GM18502 (cell line): ENCODE measurements around the gene LRP1B.
"Not testable (repeated sequence)": the region's sequence is repeated elsewhere in the genome, so short reads cannot be mapped to it uniquely, and the experiment has no call there.

Source experiments
- ATAC-seq: cut with Tn5 transposase; IDR thresholded peaks from one replicate; pipeline ENCODE4 v1.9.1; 2021; ENCODE audit warnings: mild to moderate bottlenecking; ENCODE audit not compliant: unreplicated experiment, poor library complexity

Gene LRP1B

DNA sequence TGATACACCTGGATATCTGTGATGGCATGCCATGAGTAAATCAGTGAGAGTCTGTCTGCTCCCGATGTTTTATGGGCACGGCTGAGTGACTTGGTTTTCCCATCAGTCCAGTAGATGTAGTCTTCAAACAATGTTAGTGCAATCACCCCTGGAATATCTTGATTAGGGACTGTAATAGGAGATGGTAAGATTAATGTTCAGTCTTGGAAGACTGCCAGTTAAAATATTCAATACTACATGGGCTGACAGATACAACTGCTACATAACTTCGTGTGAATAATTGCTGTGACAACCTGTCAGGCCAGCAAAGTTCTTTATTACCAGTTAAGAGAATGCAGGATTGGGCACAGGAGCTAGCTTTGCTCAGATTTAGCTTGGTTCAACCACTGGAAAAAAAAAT lies 1673.3 kb downstream of the LRP1B start:
- no peak for ATAC-seq

DNA sequence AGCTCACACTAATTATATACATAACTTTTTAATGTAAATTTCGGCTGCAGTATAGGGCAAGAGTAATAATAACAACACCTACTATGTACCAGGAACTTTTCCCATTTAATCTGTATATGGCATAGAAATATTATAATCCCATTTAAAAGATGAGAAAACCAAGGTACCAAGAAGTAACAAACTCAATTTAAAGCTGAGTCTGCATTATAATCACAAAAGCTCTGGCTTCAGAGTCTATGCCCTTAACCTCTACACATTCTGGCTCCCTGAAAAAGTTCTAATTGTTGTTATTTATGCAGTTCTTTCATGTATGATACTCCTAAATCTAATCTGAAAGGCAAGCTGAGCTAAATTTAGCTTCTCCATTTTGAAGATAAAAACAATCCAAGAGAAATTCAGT lies 1675.5 kb downstream of the LRP1B start:
- no peak for ATAC-seq

DNA sequence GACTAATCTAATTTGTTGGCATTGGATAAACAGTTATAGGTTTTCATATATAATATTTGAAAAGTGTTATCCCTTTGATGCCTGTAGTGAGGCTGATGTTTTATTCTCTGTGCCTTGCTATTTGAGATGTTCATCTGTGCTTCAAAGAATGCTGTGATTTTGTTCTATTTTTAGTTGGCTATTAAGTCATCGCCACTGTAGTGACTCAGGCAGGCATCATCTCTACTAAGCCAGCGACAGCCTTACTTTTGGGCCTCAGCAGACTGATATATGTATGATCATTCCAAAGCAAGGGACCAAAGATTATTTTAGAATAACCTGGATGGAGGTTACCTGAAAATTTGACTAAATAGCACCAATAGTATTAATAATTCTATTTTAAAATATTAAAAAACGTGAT lies 1676.1 kb downstream of the LRP1B start:
- no peak for ATAC-seq

DNA sequence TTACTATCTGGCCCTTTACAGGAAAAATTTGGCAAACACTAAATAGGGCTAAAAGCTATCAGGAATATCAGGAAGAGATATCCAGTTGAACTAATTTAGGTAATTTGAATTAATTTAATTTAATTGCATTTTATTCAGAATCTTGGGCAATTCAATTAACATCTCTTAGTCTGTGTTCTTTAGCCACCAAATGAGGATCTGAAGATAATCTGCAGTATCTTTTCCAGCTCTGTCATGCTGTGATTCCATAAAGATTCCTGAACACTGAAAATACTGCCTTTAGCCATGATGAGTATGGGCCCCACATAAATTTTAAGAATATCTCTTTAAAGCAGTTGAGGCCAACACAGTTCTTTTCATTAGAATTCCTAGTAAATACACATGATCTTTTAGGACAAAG lies 1679.5 kb downstream of the LRP1B start:
- no peak for ATAC-seq

DNA sequence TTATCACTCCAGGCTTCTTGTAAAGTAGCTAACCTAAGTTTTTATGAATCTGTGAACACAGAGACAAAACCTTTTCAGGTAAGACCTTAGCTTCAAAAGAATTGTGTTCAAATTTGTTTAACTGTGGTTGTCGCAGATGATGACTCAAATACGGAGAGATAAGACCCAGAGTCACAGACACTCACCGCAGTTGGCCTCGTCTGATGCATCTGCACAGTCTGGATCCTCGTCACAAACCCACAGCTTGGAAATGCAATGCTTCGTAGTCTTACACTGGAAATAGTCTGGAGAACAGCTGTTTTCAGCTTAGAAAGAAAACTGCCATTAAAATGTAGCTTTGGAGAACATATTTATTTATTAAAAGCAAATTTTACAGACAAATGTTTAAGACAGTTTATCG lies 1688.5 kb downstream of the LRP1B start:
- no peak for ATAC-seq

DNA sequence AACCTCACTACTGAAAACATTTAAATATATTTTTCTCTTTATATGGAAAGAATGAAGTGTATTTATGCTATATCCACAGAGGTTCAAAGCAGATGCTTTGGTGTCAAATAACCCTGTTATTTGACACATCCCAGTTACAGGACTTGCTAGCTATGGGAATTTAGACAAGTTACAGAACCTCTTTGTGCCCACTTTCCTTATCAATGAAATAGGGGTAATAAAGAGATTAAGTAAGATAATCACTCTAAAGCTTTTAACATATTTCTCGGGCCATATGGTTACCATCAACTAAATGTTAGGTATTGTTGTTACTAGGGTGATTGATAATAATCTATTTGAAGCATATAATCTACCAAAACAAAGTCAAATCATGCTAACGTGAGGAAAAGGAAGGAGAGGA lies 1690.0 kb downstream of the LRP1B start:
- no peak for ATAC-seq

- no peak for ATAC-seq
Observed at GRCh38 chr2:140436936-140437335, 1693.9 kb downstream of the LRP1B start.

DNA sequence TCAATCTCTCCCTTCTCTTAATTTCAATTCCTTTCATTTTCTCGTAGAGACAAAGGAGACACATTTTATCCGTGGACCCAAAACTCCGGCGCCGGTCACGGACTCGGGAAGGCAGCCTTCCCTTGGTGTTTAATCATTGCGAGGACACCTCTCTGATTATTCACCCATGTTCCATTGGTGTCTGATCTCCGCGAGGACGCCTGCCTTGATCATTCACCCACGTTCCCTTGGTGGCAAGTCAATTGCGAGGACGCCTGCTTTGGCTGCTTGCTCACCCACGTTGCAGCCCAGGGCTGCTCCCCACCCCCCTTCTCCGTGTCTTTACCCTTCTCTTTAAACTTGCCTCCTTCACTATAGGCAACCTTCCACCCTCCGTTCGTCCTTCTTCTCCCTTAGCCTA lies 1703.8 kb downstream of the LRP1B start:
- not testable (repeated sequence) for ATAC-seq

GRCh38 chr2:140424471-140424870 lies 1706.3 kb downstream of the LRP1B start:
- ATAC-seq: no peak

DNA sequence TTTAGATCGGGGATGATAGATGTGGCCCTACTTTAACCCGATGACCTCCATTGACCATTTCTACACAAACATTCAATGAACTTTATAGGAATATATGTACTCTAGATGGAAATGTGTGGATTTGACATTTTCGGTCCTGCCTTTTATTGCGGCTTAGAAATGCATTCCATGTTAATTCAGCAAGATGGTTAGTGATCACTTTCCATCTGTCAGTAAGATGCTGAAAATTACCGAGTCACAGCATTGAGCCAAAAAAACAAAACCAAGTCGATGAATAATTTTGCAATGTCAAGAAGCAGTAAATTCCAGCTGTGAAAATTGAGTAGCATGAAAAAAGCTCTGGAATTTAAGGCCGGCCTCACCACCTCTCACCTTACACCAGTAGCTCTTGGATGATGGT lies 1708.1 kb downstream of the LRP1B start:
- no peak for ATAC-seq

GRCh38 chr2:140417504-140417903 lies 1713.3 kb downstream of the LRP1B start:
- ATAC-seq: no peak

DNA sequence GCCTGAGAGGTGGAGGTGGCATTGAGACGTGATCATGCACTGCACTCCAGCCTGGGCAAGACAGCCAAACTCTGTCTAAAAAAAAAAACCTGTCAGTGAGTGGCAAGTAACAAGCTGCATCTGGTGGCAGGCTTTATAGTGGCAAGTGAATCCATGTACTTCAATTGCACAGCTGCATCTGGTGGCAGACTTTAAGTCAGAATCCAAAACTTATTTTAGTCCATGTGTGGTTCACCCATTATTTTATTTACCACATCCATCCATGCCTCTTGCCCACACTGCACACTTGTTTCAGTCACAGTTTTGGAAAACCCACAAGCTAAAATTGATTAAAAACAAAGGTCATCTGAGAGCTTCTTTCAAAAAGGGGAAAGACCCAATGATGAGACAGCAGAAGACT lies 1714.2 kb downstream of the LRP1B start:
- ATAC-seq: no peak

- not testable (repeated sequence) for ATAC-seq
Observed at GRCh38 chr2:140415035-140415434, 1715.8 kb downstream of the LRP1B start.

DNA sequence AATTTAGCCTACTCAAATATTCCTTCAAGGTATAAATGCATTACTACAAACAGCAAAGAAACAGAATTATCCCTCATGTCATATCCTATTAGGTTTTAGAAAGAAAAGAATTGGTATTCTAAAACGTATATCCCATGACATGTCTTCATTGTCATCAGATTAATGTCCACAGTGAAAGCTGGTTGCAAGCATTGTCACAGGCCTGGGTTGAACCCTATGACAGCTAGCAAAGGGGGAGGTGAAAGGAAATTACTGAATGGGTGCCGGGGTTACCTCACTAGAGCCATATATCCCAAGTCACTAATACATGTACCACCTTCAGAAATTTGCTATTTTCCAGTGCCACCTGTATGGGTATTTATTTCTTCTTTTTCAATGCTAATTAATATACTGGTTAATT lies 1720.1 kb downstream of the LRP1B start:
- ATAC-seq: no peak

DNA sequence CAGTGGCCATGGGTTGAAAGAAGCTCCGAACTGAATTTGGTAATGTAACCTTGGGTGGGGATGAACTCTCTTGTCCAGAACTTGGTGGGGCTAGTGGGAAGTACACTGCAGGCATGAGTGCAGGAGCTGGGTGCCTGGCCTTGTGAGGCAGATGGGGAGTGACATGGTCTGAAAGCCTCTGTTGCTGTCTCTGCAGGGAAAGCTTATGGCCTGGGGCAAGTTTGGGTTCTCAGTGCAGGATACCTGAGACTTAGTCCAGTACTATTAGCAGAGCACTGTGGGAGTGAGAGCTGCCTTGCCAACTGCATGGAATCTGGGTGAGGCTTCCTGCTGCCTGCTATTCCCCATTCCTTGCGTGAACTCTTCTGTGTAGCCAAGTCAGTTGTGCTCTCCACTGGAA lies 1729.8 kb downstream of the LRP1B start:
- no peak for ATAC-seq

DNA sequence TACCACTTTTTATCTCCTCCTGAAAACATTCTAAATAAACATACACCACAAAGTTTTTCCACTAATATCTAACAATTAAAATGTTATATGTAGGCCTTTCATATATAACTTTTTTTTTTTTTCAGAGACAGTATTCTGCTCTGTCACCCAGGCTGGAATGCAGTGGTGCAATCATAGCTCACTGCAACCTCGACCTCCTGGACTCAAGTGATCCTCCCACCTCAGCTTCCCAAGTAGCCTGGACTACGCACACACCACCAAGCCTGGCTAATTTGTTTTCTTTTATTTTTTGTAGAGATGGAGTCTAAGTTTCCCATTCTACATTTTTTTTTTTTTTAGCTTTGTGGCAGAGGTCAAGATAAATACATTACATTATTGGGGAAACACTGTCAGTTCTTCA lies 1738.0 kb downstream of the LRP1B start:
- no peak for ATAC-seq

DNA sequence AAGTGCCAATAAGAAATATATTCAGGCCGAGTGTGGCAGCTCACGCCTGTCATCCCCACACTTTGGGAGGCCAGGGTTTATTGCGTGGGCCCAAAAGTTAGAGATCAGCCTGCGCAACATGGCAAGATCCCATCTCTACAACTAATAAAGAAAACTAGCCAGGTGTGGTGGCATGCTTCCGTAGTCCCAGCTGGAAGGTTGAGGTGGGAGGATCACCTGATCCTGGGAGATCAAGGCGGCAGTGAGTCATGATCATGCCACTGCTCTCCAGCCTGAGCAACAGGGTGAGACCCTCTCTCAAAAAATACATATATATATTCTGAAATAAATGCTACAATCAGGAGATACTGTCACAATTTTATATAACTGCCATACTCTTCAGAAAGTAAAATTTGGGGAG lies 1745.9 kb downstream of the LRP1B start:
- ATAC-seq: no peak

GRCh38 chr2:140383781-140384180 lies 1747.0 kb downstream of the LRP1B start:
- no peak for ATAC-seq

GRCh38 chr2:140376686-140377085 lies 1754.1 kb downstream of the LRP1B start:
- ATAC-seq: no peak

DNA sequence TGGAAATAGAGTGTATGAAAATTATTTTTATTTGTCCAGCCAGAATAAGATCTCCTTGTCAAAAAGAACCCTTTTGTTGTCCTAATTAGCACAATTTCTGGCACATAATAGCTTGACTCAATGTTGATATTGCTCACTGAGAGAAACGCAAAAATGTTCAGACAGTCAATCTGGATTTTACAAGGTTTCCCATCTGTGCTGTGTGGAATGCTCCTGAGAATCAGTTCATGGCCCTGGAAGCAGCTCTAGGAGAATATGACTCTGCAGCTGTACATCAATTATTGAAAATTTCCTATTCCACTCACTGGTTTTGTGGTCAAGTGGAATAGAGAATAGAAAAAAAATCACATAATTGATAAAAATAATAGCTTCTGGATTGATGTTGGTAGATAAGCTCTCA lies 1767.7 kb downstream of the LRP1B start:
- ATAC-seq: no peak

GRCh38 chr2:140362361-140362760 lies 1768.5 kb downstream of the LRP1B start:
- no peak for ATAC-seq

DNA sequence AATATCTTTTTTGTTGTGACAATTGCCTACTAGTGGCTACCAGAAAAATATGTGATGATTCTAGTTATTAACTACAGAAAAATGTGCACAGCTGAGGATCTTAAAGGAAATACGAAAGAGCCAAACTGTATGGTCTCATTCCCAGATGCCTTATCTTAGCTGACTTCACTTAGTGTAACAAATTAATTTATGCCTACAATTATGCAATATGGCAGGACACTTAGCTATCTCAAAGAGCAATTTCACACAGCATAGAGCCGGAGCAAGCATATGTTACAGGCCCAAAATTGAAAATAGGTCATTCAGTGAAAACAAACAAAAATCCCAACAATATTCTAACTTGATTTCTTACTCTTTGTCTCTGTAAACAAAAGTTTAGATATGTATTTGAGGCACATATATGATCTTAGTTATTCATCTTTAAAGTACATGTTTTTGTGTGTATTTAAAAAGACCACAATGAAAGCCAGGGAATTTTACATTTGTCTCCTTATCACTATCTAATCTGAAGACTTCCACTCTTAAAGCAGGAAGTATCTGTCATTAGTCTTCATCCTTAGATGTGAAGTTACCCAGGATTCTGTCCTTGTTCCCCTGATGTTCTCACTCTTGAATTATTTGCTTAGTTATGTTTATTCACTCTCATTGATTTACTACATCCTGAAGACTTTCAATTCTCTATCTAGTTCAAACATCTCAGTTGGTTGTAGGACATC lies 1771.6 kb downstream of the LRP1B start:
- no peak for ATAC-seq

GRCh38 chr2:140356697-140357096 lies 1774.1 kb downstream of the LRP1B start:
- no peak for ATAC-seq
